Heart right ventricle (tissue), 16 donors: ENCODE results near the gene DPH3. TPM values are rescaled to one million over a fixed set of nuclear protein-coding genes. Genes with fewer than 3 reads are reported as not detected.

ENCODE experiments used
- ATAC-seq, 8 donors: fragments of 200-7000 bp; cut with Tn5 transposase; one replicate each; pipeline ENCODE4 v1.9.1; 2020; ENCODE audit warnings: mild to moderate bottlenecking in 8 of 8, moderate library complexity in 8 of 8, moderate number of reproducible peaks in 1 of 8
- DNase-seq, 2 donors: peaks; one replicate each; pipeline ENCODE4 v3.0.0-alpha.2; 2020
- H3K27ac ChIP-seq, 10 donors: fragments of 200-600 bp; sonication (generic) in 2 of 10; one replicate each; pipeline versions ENCODE4 v1.5.0 to v1.8.0; 2020 to 2022; ENCODE audit warnings: mild to moderate bottlenecking in 3 of 10
- H3K27me3 ChIP-seq, 7 donors: fragments of 200-600 bp; one replicate each; pipeline ENCODE4 v1.8.0; 2021 to 2022; ENCODE audit warnings: mild to moderate bottlenecking in 2 of 7
- H3K36me3 ChIP-seq, 9 donors: fragments of 200-600 bp; sonication (generic) in 1 of 9; one replicate each; pipeline versions ENCODE4 v1.5.0 to v1.8.0; 2020 to 2022; ENCODE audit warnings: mild to moderate bottlenecking in 2 of 9
- H3K4me1 ChIP-seq, 9 donors: fragments of 200-600 bp; sonication (generic) in 1 of 9; one replicate each; pipeline versions ENCODE4 v1.5.0 to v1.8.0; 2020 to 2022; ENCODE audit warnings: mild to moderate bottlenecking in 4 of 9
- H3K4me3 ChIP-seq, 10 donors: fragments of 200-600 bp; sonication (generic) in 2 of 10; one replicate each; pipeline versions ENCODE4 v1.5.0 to v1.8.0; 2020 to 2022; ENCODE audit warnings: mild to moderate bottlenecking in 7 of 10, moderate library complexity in 2 of 10
- H3K9me3 ChIP-seq, 11 donors: fragments of 200-600 bp in 10 of 11; sonication (generic) in 2 of 11; one replicate each; pipeline versions ENCODE4 v1.5.0 to v1.8.0; 2013 to 2022; ENCODE audit warnings: mild to moderate bottlenecking in 2 of 11, control low read depth in 1 of 11, moderate library complexity in 1 of 11
- WGBS, 2 donors: extraction: QIAGEN DNeasy Blood & Tissue Kit; methylation state at CpG; one replicate each; pipeline ENCODE4 v1.1.7; 2013; ENCODE audit warnings: inconsistent platforms in 1 of 2; 5-methylcytosine and 5-hydroxymethylcytosine counted together
- intact Hi-C, 10 donors: fragments of 100-400 bp; cut with DNase I; formaldehyde crosslinking; loops; one replicate each; pipeline versions ENCODE4 v1.11.1 to v1.14.2; 2022
- polyA plus RNA-seq, 2 donors: library from polyadenylated mRNA; stranded (reverse); fragments of 200-250 nt; gene quantifications; one replicate each; pipeline ENCODE4 v1.2.3, GENCODE V29; 2013
- total RNA-seq, 10 donors: library from RNA; stranded (reverse); fragmentation: NEBNext Ultra II Directional in 3 of 10; extraction: Animal tissue kit (Norgen Biotek cat#: 25700) in 3 of 10; gene quantifications; one replicate each; pipeline versions ENCODE4 v1.2.1 to v1.2.4, GENCODE V29; 2021 to 2023
- TF ChIP-seq, protein P1 (sequence below), 9 donors: fragments of 200-600 bp; sonication (generic) in 2 of 9; IDR thresholded peaks; one replicate each; pipeline versions ENCODE4 v1.5.0 to v1.8.0; 2021 to 2022; ENCODE audit warnings: antibody characterized with exemption in 9 of 9, mild to moderate bottlenecking in 5 of 9, moderate library complexity in 1 of 9
- donor health status: Arrhythmogenic right ventricular cardiomyopathy.
- donor health status: ischemic (EF 13 %, LVEDD 7.1; RV severe dilation, severe dysfunction).
- donor health status: healthy with polysubstance abuse.
- donor health status: DM: no; HTN: yes; CAD: no.
- donor health status: DM: no; HTN: no; CAD: no.
- donor health status: ischemic (EF 25% LVEDD 6.9; RV normal size, moderate dysfunction).
- donor health status: ischemic (EF 25% LVEDD 5.7; RV mildly dilated, moderate dysfunction).
- donor health status: healthy.
- donor health status: DM: yes; HTN: yes; CAD: no.
- donor health status: Ischemic cardiomyopathy.
- donor health status: ischemic (EF 35%, LVEDD 5.7; RV mildly dilated, moderate dysfunction).
- donor health status: nonischemic (EF 11% LVEDD 7.7; RV severe dilation, severe dysfunction).
- donor health status: DM: yes; HTN: yes; CAD: no.
- donor health status: PGD.
- donor health status: ischemic (EF 29% LVEDD 5.4; RV normal size, mild dysfunction).
- donor health status: nonischemic (EF 23%, LVEDD 6.1; RV moderate dilation, normal function).

Gene DPH3
- total and polyA plus RNA-seq, 12 donors: 5.5 to 24.5 (median 18.7) TPM

DNA sequence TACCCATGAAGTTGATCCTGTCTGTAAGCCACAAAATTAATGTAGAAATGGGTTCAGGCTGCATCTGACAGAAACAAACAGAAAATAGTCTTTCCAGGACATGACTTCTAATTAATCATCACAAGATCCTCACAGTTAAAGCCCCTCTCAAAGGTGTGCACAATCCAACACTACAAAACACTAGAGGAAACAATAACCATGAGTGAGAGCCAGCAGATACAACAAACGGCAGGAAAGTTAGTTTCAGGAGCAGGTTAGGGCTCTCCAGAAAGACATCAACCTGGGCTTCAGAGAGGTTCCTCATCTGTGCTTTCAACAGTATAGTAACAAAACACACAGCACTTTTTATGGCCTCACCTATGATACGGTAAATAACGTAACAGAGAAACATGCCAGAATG, 42.8 kb downstream of the DPH3 start:
- no peak for DNase-seq
- no peak overlapping the region for H3K4me3 ChIP-seq
- H3K27ac ChIP-seq: no peak overlapping the region
- H3K36me3 ChIP-seq: peaks cover 0 to 5% (median 0%) of the 10 kb centered on the region in 9 donors
- intact Hi-C loops: no loop called here
- H3K4me1 ChIP-seq: peaks cover 0 to 11% (median 0%) of the 10 kb centered on the region in 9 donors
- TF ChIP-seq, protein P1, sequence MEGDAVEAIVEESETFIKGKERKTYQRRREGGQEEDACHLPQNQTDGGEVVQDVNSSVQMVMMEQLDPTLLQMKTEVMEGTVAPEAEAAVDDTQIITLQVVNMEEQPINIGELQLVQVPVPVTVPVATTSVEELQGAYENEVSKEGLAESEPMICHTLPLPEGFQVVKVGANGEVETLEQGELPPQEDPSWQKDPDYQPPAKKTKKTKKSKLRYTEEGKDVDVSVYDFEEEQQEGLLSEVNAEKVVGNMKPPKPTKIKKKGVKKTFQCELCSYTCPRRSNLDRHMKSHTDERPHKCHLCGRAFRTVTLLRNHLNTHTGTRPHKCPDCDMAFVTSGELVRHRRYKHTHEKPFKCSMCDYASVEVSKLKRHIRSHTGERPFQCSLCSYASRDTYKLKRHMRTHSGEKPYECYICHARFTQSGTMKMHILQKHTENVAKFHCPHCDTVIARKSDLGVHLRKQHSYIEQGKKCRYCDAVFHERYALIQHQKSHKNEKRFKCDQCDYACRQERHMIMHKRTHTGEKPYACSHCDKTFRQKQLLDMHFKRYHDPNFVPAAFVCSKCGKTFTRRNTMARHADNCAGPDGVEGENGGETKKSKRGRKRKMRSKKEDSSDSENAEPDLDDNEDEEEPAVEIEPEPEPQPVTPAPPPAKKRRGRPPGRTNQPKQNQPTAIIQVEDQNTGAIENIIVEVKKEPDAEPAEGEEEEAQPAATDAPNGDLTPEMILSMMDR (IDR thresholded peaks at IDR 0.05): no peak
- peaks cover 0 to 12% (median 0%) of the 10 kb centered on the region in 11 donors for H3K9me3 ChIP-seq
- H3K27me3 ChIP-seq: no peaks in the 10 kb centered on the region
- WGBS, 2 donors: 75 to 85% methylated on average over 3 of the region's 3 CpGs
- ATAC-seq: no peak

DNA sequence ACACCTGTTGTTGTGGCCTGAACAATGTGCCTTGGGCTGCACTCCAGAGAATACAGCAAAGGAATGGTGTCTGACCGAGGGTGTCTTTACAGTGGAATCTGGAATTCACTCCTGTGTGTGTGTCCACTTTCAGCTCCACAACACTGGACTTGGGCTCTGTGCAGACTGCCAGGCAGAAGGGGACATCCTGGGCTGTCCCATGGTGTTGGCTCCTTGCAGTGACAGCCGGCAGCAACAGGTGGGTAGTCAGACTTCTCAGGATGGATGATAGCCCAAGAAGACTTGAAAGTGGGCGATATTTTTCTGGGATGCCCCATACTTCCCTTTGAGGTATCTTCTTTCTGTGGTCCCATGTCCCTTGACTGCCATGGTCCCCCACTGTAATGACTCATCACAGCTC, 45.0 kb downstream of the DPH3 start:
- TF ChIP-seq, protein P1 (IDR thresholded peaks at IDR 0.05): no peak
- 91 to 93% methylated on average over 3 of the region's 3 CpGs for WGBS, 2 donors
- ATAC-seq (no peak), DNase-seq (no peak)
- intact Hi-C loops: no loop called here
- no peak overlapping the region for H3K4me3 ChIP-seq
- no peaks in the 10 kb centered on the region for H3K27me3 ChIP-seq
- peaks cover 0 to 5% (median 0%) of the 10 kb centered on the region in 9 donors for H3K36me3 ChIP-seq
- peaks cover 0 to 12% (median 0%) of the 10 kb centered on the region in 11 donors for H3K9me3 ChIP-seq
- H3K27ac ChIP-seq: no peak overlapping the region
- peaks cover 0 to 10% (median 0%) of the 10 kb centered on the region in 9 donors for H3K4me1 ChIP-seq

DNA sequence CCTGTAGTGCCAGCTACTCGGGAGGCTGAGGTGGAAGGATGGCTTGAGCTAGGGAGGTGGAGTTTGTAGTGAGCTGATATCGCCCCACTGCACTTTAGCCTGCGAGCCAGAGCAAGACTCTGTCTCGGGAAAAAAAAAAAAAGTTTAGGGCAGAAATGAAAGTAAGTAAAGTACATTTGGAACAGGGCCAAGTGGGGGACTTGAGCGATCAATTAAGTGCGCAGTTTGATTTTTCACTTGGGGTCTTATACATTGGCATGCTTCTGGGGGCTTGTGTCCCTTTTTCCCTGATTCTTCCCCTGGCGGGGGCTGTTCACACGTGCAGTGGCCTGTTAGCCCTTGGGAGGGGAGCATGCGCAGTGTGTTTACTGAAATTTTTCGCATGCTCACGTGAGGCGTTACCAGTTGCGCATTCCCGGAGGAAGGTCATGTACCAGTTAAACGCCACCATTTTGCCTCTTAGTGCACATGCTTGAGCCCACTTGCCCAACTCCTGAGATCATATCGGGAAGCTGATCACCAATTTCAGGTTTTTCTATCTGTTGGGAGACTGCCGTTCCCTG, 48.3 kb downstream of the DPH3 start:
- no peak overlapping the region for H3K27ac ChIP-seq
- H3K4me1 ChIP-seq: no peaks in the 10 kb centered on the region
- DNase-seq (no peak), ATAC-seq (no peak)
- 90 to 95% methylated on average over 17 of the region's 17 CpGs for WGBS, 2 donors
- TF ChIP-seq, protein P1 (IDR thresholded peaks at IDR 0.05): no peak
- intact Hi-C loops: no loop called here
- H3K36me3 ChIP-seq: no peaks in the 10 kb centered on the region
- H3K9me3 ChIP-seq: peaks cover 0 to under 1% (median 0%) of the 10 kb centered on the region in 11 donors
- no peak overlapping the region for H3K4me3 ChIP-seq
- no peaks in the 10 kb centered on the region for H3K27me3 ChIP-seq

DNA sequence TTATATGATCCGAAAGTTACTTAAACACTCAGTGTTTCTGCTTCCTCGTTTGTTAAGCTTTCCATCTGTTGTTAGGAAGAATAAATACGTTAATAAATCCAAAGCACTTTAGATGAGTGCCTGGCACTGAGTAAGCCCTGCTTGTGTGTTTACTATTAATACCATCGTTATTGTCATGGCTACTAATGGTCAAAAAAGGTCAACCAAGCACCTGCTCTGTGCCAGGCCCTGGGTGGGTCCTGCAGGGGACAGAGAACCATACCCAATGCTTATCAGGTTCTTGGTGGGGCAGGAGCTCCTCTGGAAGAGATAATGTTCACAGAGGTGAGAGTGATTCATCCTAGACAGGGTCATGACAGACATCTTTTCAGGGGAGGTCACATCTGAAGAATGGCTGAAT, 50.4 kb downstream of the DPH3 start:
- WGBS, 2 donors: 73 to 78% methylated on average over 4 of the region's 4 CpGs
- Histone ChIP-seq H3K4me1 (no peaks in the 10 kb centered on the region), H3K9me3 (no peaks in the 10 kb centered on the region), H3K27ac (no peak overlapping the region), H3K4me3 (no peak overlapping the region), H3K36me3 (no peaks in the 10 kb centered on the region), H3K27me3 (no peaks in the 10 kb centered on the region)
- TF ChIP-seq, protein P1 (IDR thresholded peaks at IDR 0.05): no peak
- DNase-seq (no peak), ATAC-seq (peak in 3 of 8 donors; percentile 51 to 88 (median 74))
- intact Hi-C loops: no loop called here
